ENCODE results near the gene H2AZ2. TPM values are rescaled to one million over a fixed set of nuclear protein-coding genes. Genes with fewer than 3 reads are reported as not detected.
"Not testable (repeated sequence)": the region's sequence is repeated elsewhere in the genome, so short reads cannot be mapped to it uniquely, and the experiment has no call there.

H2AZ2 gene
- total and polyA plus RNA-seq, 2 donors (not counting 1 experiment from before 2014, with no cell fraction given), result 55.3 to 129 TPM

- no peak overlapping the region for H3K27ac Mint-ChIP-seq
- no peak overlapping the region for H3K27ac ChIP-seq (ENCODE audit: low read length in 2 of 2)
- no peak overlapping the region for H3K9ac ChIP-seq (ENCODE audit: low read length)
- intact Hi-C loops (cut with micrococcal nuclease), result no loop called here
- no peak overlapping the region for H2AFZ ChIP-seq (ENCODE audit: insufficient read depth, low read depth, low read length, poor library complexity, severe bottlenecking)
- no peaks in the 10 kb centered on the region for H3K4me1 Mint-ChIP-seq
- H3K27me3 Mint-ChIP-seq, result peaks cover 5% of the 10 kb centered on the region
- no peaks in the 10 kb centered on the region for H3K79me2 ChIP-seq (ENCODE audit: control insufficient read depth, insufficient read depth, low read length)
- peaks cover 0 to 2% (median 0%) of the 10 kb centered on the region in 3 donors for H3K9me3 ChIP-seq (ENCODE audit: control extremely low read depth in 1 of 3, control insufficient read depth in 2 of 3, insufficient read depth in 1 of 3, low read length in 2 of 3)
- DNase-seq (no peak), ATAC-seq (ENCODE audit: low read depth) (no peak)
- no peak overlapping the region for H3K4me2 ChIP-seq (replicated peaks; ENCODE audit: low read depth, low read length, poor library complexity, severe bottlenecking)
- H3K36me3 ChIP-seq (replicated peaks in 1 of 2; ENCODE audit: control extremely low read depth in 1 of 2, control insufficient read depth in 1 of 2, extremely low read depth in 1 of 2, insufficient read depth in 2 of 2, low read length in 1 of 2), result no peaks in the 10 kb centered on the region
- H3K27me3 ChIP-seq (replicated peaks in 1 of 4; ENCODE audit: control extremely low read depth in 1 of 4, control insufficient read depth in 3 of 4, insufficient read depth in 4 of 4, low read length in 3 of 4), result no peaks in the 10 kb centered on the region
- no peaks in the 10 kb centered on the region for H4K20me1 ChIP-seq (ENCODE audit: control insufficient read depth, insufficient read depth, low read length, poor library complexity, severe bottlenecking)
- WGBS (ENCODE audit: insufficient coverage), result no CpG with 5 or more reads among the region's 4 CpGs
- no peaks in the 10 kb centered on the region for H3K9me3 Mint-ChIP-seq (ENCODE audit: insufficient read depth)
- H3K4me1 ChIP-seq (ENCODE audit: control insufficient read depth in 2 of 2, insufficient read depth in 2 of 2, low read length in 2 of 2), result no peaks in the 10 kb centered on the region
- CTCF ChIA-PET, result interaction anchor here (0.6 to 2.8 kb wide), 2 partner anchors 10 to 349 kb away, joined by 3 to 12 read pairs; no protein-coding TSS in a partner anchor
- TF ChIP-seq EZH2 (IDR thresholded peaks at IDR 0.05; ENCODE audit: borderline replicate concordance, insufficient read depth, low read depth, low read length, poor library complexity, severe bottlenecking), result no peak
- TF ChIP-seq CTCF (IDR thresholded peaks at IDR 0.05), result no peak
- H3K4me3 Mint-ChIP-seq, result no peak overlapping the region
- H3K4me3 ChIP-seq (ENCODE audit: control extremely low read depth in 1 of 5, extremely low read depth in 1 of 5, insufficient read depth in 1 of 5, low read depth in 2 of 5, low read length in 4 of 5), result no peak overlapping the region
- POLR2A ChIA-PET, result no interaction called here
These were observed 19.4 kb upstream of the H2AZ2 start for GRCh38 chr7:44867073-44867995.

GRCh38 chr7:44861949-44862348, 14.1 kb upstream of the H2AZ2 start:
- H3K4me2 ChIP-seq (replicated peaks; ENCODE audit: low read depth, low read length, poor library complexity, severe bottlenecking); H3K36me3 ChIP-seq (replicated peaks in 1 of 2; ENCODE audit: control extremely low read depth in 1 of 2, control insufficient read depth in 1 of 2, extremely low read depth in 1 of 2, insufficient read depth in 2 of 2, low read length in 1 of 2); H2AFZ ChIP-seq (ENCODE audit: insufficient read depth, low read depth, low read length, poor library complexity, severe bottlenecking); H3K4me1 ChIP-seq (ENCODE audit: control insufficient read depth in 2 of 2, insufficient read depth in 2 of 2, low read length in 2 of 2); H3K27me3 Mint-ChIP-seq; intact Hi-C loops (cut with micrococcal nuclease); H3K4me1 Mint-ChIP-seq; H3K9ac ChIP-seq (ENCODE audit: low read length); POLR2A ChIA-PET; H3K9me3 ChIP-seq (ENCODE audit: control extremely low read depth in 1 of 3, control insufficient read depth in 2 of 3, insufficient read depth in 1 of 3, low read length in 2 of 3); ATAC-seq (ENCODE audit: low read depth); H3K79me2 ChIP-seq (ENCODE audit: control insufficient read depth, insufficient read depth, low read length); H3K9me3 Mint-ChIP-seq (ENCODE audit: insufficient read depth); H3K27ac ChIP-seq (ENCODE audit: low read length in 2 of 2); H3K4me3 ChIP-seq (ENCODE audit: control extremely low read depth in 1 of 5, extremely low read depth in 1 of 5, insufficient read depth in 1 of 5, low read depth in 2 of 5, low read length in 4 of 5); H3K4me3 Mint-ChIP-seq; DNase-seq; H3K27ac Mint-ChIP-seq; H3K27me3 ChIP-seq (replicated peaks in 1 of 4; ENCODE audit: control extremely low read depth in 1 of 4, control insufficient read depth in 3 of 4, insufficient read depth in 4 of 4, low read length in 3 of 4); H4K20me1 ChIP-seq (ENCODE audit: control insufficient read depth, insufficient read depth, low read length, poor library complexity, severe bottlenecking): not testable (repeated sequence)
- WGBS (ENCODE audit: insufficient coverage), result 100% methylated on average over 2 of the region's 4 CpGs
- CTCF ChIA-PET, result interaction anchor here (1.5 to 10.1 kb wide), 2 partner anchors 14 to 274 kb away, joined by 3 to 189 read pairs; partner anchors contain the start of gene H2AZ2

Data from B cell (primary cell).